Measurements from ENCODE around the gene NRARP.

Gene NRARP

GRCh38 chr9:137304383-137305059 is 2.5 kb upstream of the NRARP start:
- no peaks in the 10 kb centered on the region for H3K27me3 ChIP-seq (ENCODE audit: control insufficient read depth in 1 of 2, insufficient read depth in 2 of 2, low read length in 2 of 2)
- peak overlapping the region; percentile 60 to 68 for H3K9ac ChIP-seq (ENCODE audit: low read depth in 1 of 2, low read length in 2 of 2)
- H3K9me3 ChIP-seq (ENCODE audit: control insufficient read depth in 1 of 2, low read length in 2 of 2), result no peaks in the 10 kb centered on the region
- H3K4me3 ChIP-seq (ENCODE audit: low read depth in 1 of 2, low read length in 2 of 2), result peak overlapping the region in 1 of 2 donors; percentile 68
- peaks cover 46 to 51% of the 10 kb centered on the region in 2 donors for H3K4me1 ChIP-seq (ENCODE audit: control insufficient read depth in 1 of 2, insufficient read depth in 2 of 2, low read length in 2 of 2)
- H3K27ac ChIP-seq (ENCODE audit: low read depth, low read length), result peak overlapping the region; percentile 25
- no peaks in the 10 kb centered on the region for H3K36me3 ChIP-seq (ENCODE audit: control insufficient read depth in 1 of 2, insufficient read depth in 2 of 2, low read length in 2 of 2)

DNA sequence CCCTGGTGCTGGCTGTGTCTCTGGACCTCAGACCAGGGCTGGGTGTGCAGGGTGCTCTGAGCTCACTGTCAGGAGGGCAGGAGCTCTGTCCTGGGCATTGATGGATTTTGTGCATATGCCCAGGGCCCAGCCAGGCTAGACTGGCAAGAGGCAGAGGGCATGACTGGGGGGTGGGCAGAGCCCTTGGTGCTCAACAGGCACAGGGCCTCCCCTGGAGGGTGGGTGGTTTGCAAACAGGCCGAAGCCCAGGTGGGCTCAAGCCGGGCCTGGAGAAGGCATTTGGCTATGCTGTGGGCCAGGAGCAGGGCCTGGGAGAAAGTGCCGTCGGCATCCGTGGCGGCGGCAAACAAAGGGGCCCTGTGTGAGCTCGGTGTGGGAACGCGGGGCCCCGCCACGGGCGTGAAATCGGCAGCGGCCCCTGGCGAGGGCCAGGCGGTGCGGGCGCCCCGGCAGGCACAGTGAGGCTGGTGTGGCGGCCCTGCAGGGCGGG is 1.9 kb upstream of the NRARP start:
- H3K27ac ChIP-seq (ENCODE audit: low read depth, low read length), result no peak overlapping the region

DNA sequence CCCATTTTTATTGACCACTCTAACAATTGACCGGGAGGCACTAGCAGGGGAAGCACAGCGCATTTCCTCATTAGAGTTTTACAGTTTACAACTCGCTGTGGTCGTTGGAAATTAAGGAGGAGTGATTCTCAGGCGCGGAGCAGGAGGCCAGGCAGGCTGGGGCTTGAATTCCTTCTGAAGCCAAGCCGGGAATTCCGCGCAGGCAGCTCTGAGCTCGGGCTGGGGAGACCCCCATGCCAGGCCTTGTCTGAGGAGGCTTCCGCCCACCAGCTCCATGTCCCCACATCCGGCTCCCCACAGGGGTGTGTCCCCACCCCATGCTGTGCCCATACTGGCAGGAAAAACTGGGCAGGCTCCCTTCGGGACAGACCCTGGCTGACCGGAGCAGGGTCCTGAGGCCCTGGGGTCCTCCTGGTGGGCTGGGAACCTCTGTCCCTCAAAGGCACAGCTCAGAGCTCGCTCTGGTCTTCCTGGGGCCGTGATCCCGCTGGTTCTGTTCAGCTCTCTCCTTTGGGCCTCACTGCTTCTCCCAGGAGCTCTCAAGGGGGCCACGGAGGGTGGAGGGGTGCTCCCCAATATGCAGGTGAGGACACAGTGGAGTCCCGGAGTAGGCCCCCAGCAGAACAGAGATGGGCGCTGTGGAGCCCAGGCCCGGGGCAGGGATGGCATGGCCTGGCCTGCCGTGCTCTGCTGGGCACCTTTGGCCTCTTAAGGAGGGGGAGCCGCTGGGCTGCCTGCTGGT is 1.3 kb upstream of the NRARP start:
- Histone ChIP-seq H3K27ac (ENCODE audit: low read depth, low read length) (peak overlapping the region; percentile 78), H3K4me1 (ENCODE audit: control insufficient read depth in 1 of 2, insufficient read depth in 2 of 2, low read length in 2 of 2) (peaks cover 46 to 63% of the 10 kb centered on the region in 2 donors), H3K9ac (ENCODE audit: low read depth in 1 of 2, low read length in 2 of 2) (peak overlapping the region; percentile 60 to 68), H3K4me3 (ENCODE audit: low read depth in 1 of 2, low read length in 2 of 2) (peak overlapping the region; percentile 50 to 58), H3K9me3 (ENCODE audit: control insufficient read depth in 1 of 2, low read length in 2 of 2) (no peaks in the 10 kb centered on the region), H3K36me3 (ENCODE audit: control insufficient read depth in 1 of 2, insufficient read depth in 2 of 2, low read length in 2 of 2) (no peaks in the 10 kb centered on the region), H3K27me3 (ENCODE audit: control insufficient read depth in 1 of 2, insufficient read depth in 2 of 2, low read length in 2 of 2) (peaks cover 0 to 3% of the 10 kb centered on the region in 2 donors)

More for the DNA sequence above, 1.9 kb upstream of the NRARP start:
- no peaks in the 10 kb centered on the region for H3K9me3 ChIP-seq (ENCODE audit: control insufficient read depth in 1 of 2, low read length in 2 of 2)
- no peaks in the 10 kb centered on the region for H3K27me3 ChIP-seq (ENCODE audit: control insufficient read depth in 1 of 2, insufficient read depth in 2 of 2, low read length in 2 of 2)
- H3K4me1 ChIP-seq (ENCODE audit: control insufficient read depth in 1 of 2, insufficient read depth in 2 of 2, low read length in 2 of 2), result peaks cover 46 to 56% of the 10 kb centered on the region in 2 donors
- H3K9ac ChIP-seq (ENCODE audit: low read depth in 1 of 2, low read length in 2 of 2), result peak overlapping the region; percentile 60 to 68
- no peaks in the 10 kb centered on the region for H3K36me3 ChIP-seq (ENCODE audit: control insufficient read depth in 1 of 2, insufficient read depth in 2 of 2, low read length in 2 of 2)
- no peak overlapping the region for H3K4me3 ChIP-seq (ENCODE audit: low read depth in 1 of 2, low read length in 2 of 2)

- Histone ChIP-seq H3K27ac (ENCODE audit: low read depth, low read length) (peak overlapping the region; percentile 78), H3K4me3 (ENCODE audit: low read depth in 1 of 2, low read length in 2 of 2) (peak overlapping the region; percentile 50 to 58), H3K27me3 (ENCODE audit: control insufficient read depth in 1 of 2, insufficient read depth in 2 of 2, low read length in 2 of 2) (peaks cover 0 to 4% of the 10 kb centered on the region in 2 donors), H3K36me3 (ENCODE audit: control insufficient read depth in 1 of 2, insufficient read depth in 2 of 2, low read length in 2 of 2) (no peaks in the 10 kb centered on the region), H3K9ac (ENCODE audit: low read depth in 1 of 2, low read length in 2 of 2) (peak overlapping the region; percentile 60 to 68), H3K4me1 (ENCODE audit: control insufficient read depth in 1 of 2, insufficient read depth in 2 of 2, low read length in 2 of 2) (peaks cover 46 to 68% of the 10 kb centered on the region in 2 donors), H3K9me3 (ENCODE audit: control insufficient read depth in 1 of 2, low read length in 2 of 2) (no peaks in the 10 kb centered on the region)
Measured at GRCh38 chr9:137302449-137303150, 529 bp upstream of the NRARP start.

- Histone ChIP-seq H3K9ac (ENCODE audit: low read depth in 1 of 2, low read length in 2 of 2) (peak overlapping the region; percentile 91), H3K4me3 (ENCODE audit: low read depth in 1 of 2, low read length in 2 of 2) (peak overlapping the region; percentile 73 to 89), H3K9me3 (ENCODE audit: control insufficient read depth in 1 of 2, low read length in 2 of 2) (no peaks in the 10 kb centered on the region), H3K36me3 (ENCODE audit: control insufficient read depth in 1 of 2, insufficient read depth in 2 of 2, low read length in 2 of 2) (no peaks in the 10 kb centered on the region), H3K4me1 (ENCODE audit: control insufficient read depth in 1 of 2, insufficient read depth in 2 of 2, low read length in 2 of 2) (peaks cover 44 to 60% of the 10 kb centered on the region in 2 donors), H3K27ac (ENCODE audit: low read depth, low read length) (peak overlapping the region; percentile 87), H3K27me3 (ENCODE audit: control insufficient read depth in 1 of 2, insufficient read depth in 2 of 2, low read length in 2 of 2) (peaks cover 4 to 8% of the 10 kb centered on the region in 2 donors)
Measured at GRCh38 chr9:137301081-137301947, 757 bp downstream of the NRARP start.

GRCh38 chr9:137300567-137301080 is 1.4 kb downstream of the NRARP start:
- Histone ChIP-seq H3K27ac (ENCODE audit: low read depth, low read length) (peak overlapping the region; percentile 66), H3K27me3 (ENCODE audit: control insufficient read depth in 1 of 2, insufficient read depth in 2 of 2, low read length in 2 of 2) (peaks cover 4 to 8% of the 10 kb centered on the region in 2 donors), H3K4me1 (ENCODE audit: control insufficient read depth in 1 of 2, insufficient read depth in 2 of 2, low read length in 2 of 2) (peaks cover 39 to 54% of the 10 kb centered on the region in 2 donors), H3K9me3 (ENCODE audit: control insufficient read depth in 1 of 2, low read length in 2 of 2) (no peaks in the 10 kb centered on the region), H3K4me3 (ENCODE audit: low read depth in 1 of 2, low read length in 2 of 2) (peak overlapping the region; percentile 73 to 89), H3K9ac (ENCODE audit: low read depth in 1 of 2, low read length in 2 of 2) (peak overlapping the region; percentile 35 to 91), H3K36me3 (ENCODE audit: control insufficient read depth in 1 of 2, insufficient read depth in 2 of 2, low read length in 2 of 2) (no peaks in the 10 kb centered on the region)

DNA sequence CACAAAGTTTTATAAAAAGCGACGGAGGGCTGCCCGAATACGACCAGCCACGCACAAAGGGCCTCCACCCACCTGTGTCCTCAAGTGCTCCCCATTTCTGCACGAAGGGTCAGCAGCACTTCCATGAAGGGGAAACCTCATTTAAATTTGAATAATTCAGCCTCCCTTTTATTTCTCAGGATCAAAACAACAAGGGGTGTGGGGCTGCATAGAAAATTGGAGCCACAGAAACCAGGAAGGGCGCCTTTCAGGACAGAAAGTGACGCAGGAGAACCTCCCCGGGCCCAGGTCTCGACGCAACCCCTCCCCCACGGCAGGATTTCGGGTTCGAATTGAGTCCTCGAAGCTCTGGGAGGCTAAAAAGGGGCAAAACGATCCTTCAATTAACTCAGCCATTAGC is 2.1 kb downstream of the NRARP start:
- peaks cover 4 to 8% of the 10 kb centered on the region in 2 donors for H3K27me3 ChIP-seq (ENCODE audit: control insufficient read depth in 1 of 2, insufficient read depth in 2 of 2, low read length in 2 of 2)
- H3K36me3 ChIP-seq (ENCODE audit: control insufficient read depth in 1 of 2, insufficient read depth in 2 of 2, low read length in 2 of 2), result no peaks in the 10 kb centered on the region
- peak overlapping the region; percentile 60 to 91 for H3K9ac ChIP-seq (ENCODE audit: low read depth in 1 of 2, low read length in 2 of 2)
- peaks cover 34 to 50% of the 10 kb centered on the region in 2 donors for H3K4me1 ChIP-seq (ENCODE audit: control insufficient read depth in 1 of 2, insufficient read depth in 2 of 2, low read length in 2 of 2)
- H3K4me3 ChIP-seq (ENCODE audit: low read depth in 1 of 2, low read length in 2 of 2), result peak overlapping the region; percentile 73 to 89
- no peaks in the 10 kb centered on the region for H3K9me3 ChIP-seq (ENCODE audit: control insufficient read depth in 1 of 2, low read length in 2 of 2)
- H3K27ac ChIP-seq (ENCODE audit: low read depth, low read length), result peak overlapping the region; percentile 66

GRCh38 chr9:137299203-137299565 is 2.9 kb downstream of the NRARP start:
- Histone ChIP-seq H3K27ac (ENCODE audit: low read depth, low read length) (peak overlapping the region; percentile 87), H3K4me3 (ENCODE audit: low read depth in 1 of 2, low read length in 2 of 2) (peak overlapping the region; percentile 73 to 89), H3K36me3 (ENCODE audit: control insufficient read depth in 1 of 2, insufficient read depth in 2 of 2, low read length in 2 of 2) (no peaks in the 10 kb centered on the region), H3K4me1 (ENCODE audit: control insufficient read depth in 1 of 2, insufficient read depth in 2 of 2, low read length in 2 of 2) (peaks cover 34 to 51% of the 10 kb centered on the region in 2 donors), H3K9ac (ENCODE audit: low read depth in 1 of 2, low read length in 2 of 2) (peak overlapping the region; percentile 82 to 91), H3K27me3 (ENCODE audit: control insufficient read depth in 1 of 2, insufficient read depth in 2 of 2, low read length in 2 of 2) (peaks cover 8 to 9% of the 10 kb centered on the region in 2 donors), H3K9me3 (ENCODE audit: control insufficient read depth in 1 of 2, low read length in 2 of 2) (no peaks in the 10 kb centered on the region)
